Activated CD8-positive, alpha-beta memory T cell treated with anti-CD3 and anti-CD28 coated beads for 48 hours (primary cell): ENCODE results near the gene NDUFS6.

ENCODE experiments used
- DNase-seq, 3 experiments: peaks; one replicate each; pipeline ENCODE4 v3.0.0-alpha.2; 2020; ENCODE audit warnings: low read depth in 2 of 3, low spot score in 2 of 3

The NDUFS6 gene

GRCh38 chr5:1847056-1847455 lies 45.8 kb downstream of the NDUFS6 start:
- DNase-seq = no peak

- DNase-seq = no peak
Observed at GRCh38 chr5:1847611-1848010, 46.4 kb downstream of the NDUFS6 start.

GRCh38 chr5:1850324-1851154 lies 49.3 kb downstream of the NDUFS6 start:
- DNase-seq = no peak

- no peak for DNase-seq
Observed at GRCh38 chr5:1851290-1851934, 50.2 kb downstream of the NDUFS6 start.

- no peak for DNase-seq
Observed at GRCh38 chr5:1852324-1852947, 51.2 kb downstream of the NDUFS6 start.

- DNase-seq = no peak
Observed at GRCh38 chr5:1853531-1853930, 52.3 kb downstream of the NDUFS6 start.

- no peak for DNase-seq
Observed at GRCh38 chr5:1855075-1855474, 53.9 kb downstream of the NDUFS6 start.

- no peak for DNase-seq
Observed at GRCh38 chr5:1855596-1855995, 54.4 kb downstream of the NDUFS6 start.

- no peak for DNase-seq
Observed at GRCh38 chr5:1856596-1857255, 55.5 kb downstream of the NDUFS6 start.

- no peak for DNase-seq
Observed at GRCh38 chr5:1857256-1857600, 56.0 kb downstream of the NDUFS6 start.

- DNase-seq = no peak
Observed at GRCh38 chr5:1858436-1858835, 57.2 kb downstream of the NDUFS6 start.

- DNase-seq = no peak
Observed at GRCh38 chr5:1859099-1859498, 57.9 kb downstream of the NDUFS6 start.

GRCh38 chr5:1860021-1860610 lies 58.9 kb downstream of the NDUFS6 start:
- no peak for DNase-seq

GRCh38 chr5:1860949-1861348 lies 59.7 kb downstream of the NDUFS6 start:
- DNase-seq = no peak

GRCh38 chr5:1864896-1865440 lies 63.8 kb downstream of the NDUFS6 start:
- no peak for DNase-seq

- no peak for DNase-seq
Observed at GRCh38 chr5:1865486-1865885, 64.3 kb downstream of the NDUFS6 start.
